Measurements from ENCODE around the gene ZNF79.

ZNF79 gene

GRCh38 chr9:127490535-127491230 lies 66.5 kb downstream of the ZNF79 start:
- H3K27me3 ChIP-seq (ENCODE audit: control insufficient read depth in 3 of 3, insufficient read depth in 3 of 3, low read depth in 1 of 3, low read length in 3 of 3) = no peaks in the 10 kb centered on the region
- no peak for DNase-seq (ENCODE audit: low spot score)
- H2BK5ac ChIP-seq (ENCODE audit: low read length) = no peak overlapping the region
- H2BK15ac ChIP-seq (ENCODE audit: low read length) = no peak overlapping the region
- WGBS, 2 donors (ENCODE audit: extremely low coverage in 2 of 2, insufficient read length in 2 of 2, insufficient replicate concordance in 1 of 2) = no CpG with 5 or more reads among the region's 9 CpGs
- H3K4ac ChIP-seq (ENCODE audit: low read length) = no peak overlapping the region
- H2AFZ ChIP-seq (ENCODE audit: low read length) = no peak overlapping the region
- no peak overlapping the region for H4K8ac ChIP-seq (ENCODE audit: low read depth, low read length)
- no peak overlapping the region for H2AK5ac ChIP-seq (ENCODE audit: low read depth, low read length)
- H3K18ac ChIP-seq (ENCODE audit: low read length) = no peak overlapping the region
- H3K4me3 ChIP-seq (ENCODE audit: low read length in 2 of 2) = no peak overlapping the region
- H3K27ac ChIP-seq (replicated peaks; ENCODE audit: low read length) = no peak overlapping the region
- no peak overlapping the region for H2BK120ac ChIP-seq (ENCODE audit: low read depth, low read length)
- no peak overlapping the region for H3K14ac ChIP-seq (ENCODE audit: low read length)
- peaks cover 7 to 25% of the 10 kb centered on the region in 2 donors for H3K36me3 ChIP-seq (replicated peaks in 1 of 2; ENCODE audit: control insufficient read depth in 2 of 2, insufficient read depth in 2 of 2, low read length in 2 of 2)
- H3K23ac ChIP-seq (ENCODE audit: low read depth, low read length, poor library complexity) = no peak overlapping the region
- no peak overlapping the region for H4K91ac ChIP-seq (ENCODE audit: low read depth, low read length, poor library complexity)
- no peak overlapping the region for H2BK12ac ChIP-seq (ENCODE audit: low read length)
- no peaks in the 10 kb centered on the region for H3K79me1 ChIP-seq (ENCODE audit: low read depth, low read length)
- H3K4me1 ChIP-seq (ENCODE audit: control insufficient read depth in 2 of 2, insufficient read depth in 1 of 2, low read depth in 1 of 2, low read length in 2 of 2) = peaks cover 5 to 7% of the 10 kb centered on the region in 2 donors
- H3K9me3 ChIP-seq (replicated peaks in 1 of 2; ENCODE audit: control insufficient read depth in 2 of 2, insufficient read depth in 1 of 2, low read depth in 1 of 2, low read length in 2 of 2) = no peaks in the 10 kb centered on the region
- H3K4me2 ChIP-seq (ENCODE audit: insufficient read depth, low read length, poor library complexity, severe bottlenecking) = no peak overlapping the region
- H3K9ac ChIP-seq (ENCODE audit: low read depth, low read length, poor library complexity) = no peak overlapping the region

- no peaks in the 10 kb centered on the region for H3K27me3 ChIP-seq (ENCODE audit: control insufficient read depth in 3 of 3, insufficient read depth in 3 of 3, low read depth in 1 of 3, low read length in 3 of 3)
- no peak overlapping the region for H4K91ac ChIP-seq (ENCODE audit: low read depth, low read length, poor library complexity)
- H3K14ac ChIP-seq (ENCODE audit: low read length) = peak overlapping the region; percentile 41
- DNase-seq (ENCODE audit: low spot score) = no peak
- H3K79me1 ChIP-seq (ENCODE audit: low read depth, low read length) = no peaks in the 10 kb centered on the region
- H3K4me2 ChIP-seq (ENCODE audit: insufficient read depth, low read length, poor library complexity, severe bottlenecking) = no peak overlapping the region
- H2AFZ ChIP-seq (ENCODE audit: low read length) = no peak overlapping the region
- peak overlapping the region; percentile 51 for H3K9ac ChIP-seq (ENCODE audit: low read depth, low read length, poor library complexity)
- H2AK5ac ChIP-seq (ENCODE audit: low read depth, low read length) = peak overlapping the region; percentile 32
- peaks cover 13 to 27% of the 10 kb centered on the region in 2 donors for H3K36me3 ChIP-seq (replicated peaks in 1 of 2; ENCODE audit: control insufficient read depth in 2 of 2, insufficient read depth in 2 of 2, low read length in 2 of 2)
- no peak overlapping the region for H3K4ac ChIP-seq (ENCODE audit: low read length)
- no peak overlapping the region for H4K8ac ChIP-seq (ENCODE audit: low read depth, low read length)
- H3K4me3 ChIP-seq (ENCODE audit: low read length in 2 of 2) = no peak overlapping the region
- H3K9me3 ChIP-seq (replicated peaks in 1 of 2; ENCODE audit: control insufficient read depth in 2 of 2, insufficient read depth in 1 of 2, low read depth in 1 of 2, low read length in 2 of 2) = peaks cover 0 to 2% of the 10 kb centered on the region in 2 donors
- no peak overlapping the region for H2BK12ac ChIP-seq (ENCODE audit: low read length)
- no peak overlapping the region for H2BK5ac ChIP-seq (ENCODE audit: low read length)
- H3K18ac ChIP-seq (ENCODE audit: low read length) = no peak overlapping the region
- H3K27ac ChIP-seq (replicated peaks; ENCODE audit: low read length) = no peak overlapping the region
- no peak overlapping the region for H2BK15ac ChIP-seq (ENCODE audit: low read length)
- no peak overlapping the region for H2BK120ac ChIP-seq (ENCODE audit: low read depth, low read length)
- no CpG with 5 or more reads among the region's 10 CpGs for WGBS, 2 donors (ENCODE audit: extremely low coverage in 2 of 2, insufficient read length in 2 of 2, insufficient replicate concordance in 1 of 2)
- H3K23ac ChIP-seq (ENCODE audit: low read depth, low read length, poor library complexity) = no peak overlapping the region
- peaks cover 5 to 7% of the 10 kb centered on the region in 2 donors for H3K4me1 ChIP-seq (ENCODE audit: control insufficient read depth in 2 of 2, insufficient read depth in 1 of 2, low read depth in 1 of 2, low read length in 2 of 2)
These were observed 67.3 kb downstream of the ZNF79 start for GRCh38 chr9:127491516-127491915.

- Histone ChIP-seq H3K4me2 (ENCODE audit: insufficient read depth, low read length, poor library complexity, severe bottlenecking) (no peak overlapping the region), H3K4me1 (ENCODE audit: control insufficient read depth in 2 of 2, insufficient read depth in 1 of 2, low read depth in 1 of 2, low read length in 2 of 2) (peaks cover 5 to 7% of the 10 kb centered on the region in 2 donors), H3K18ac (ENCODE audit: low read length) (no peak overlapping the region), H3K36me3 (replicated peaks in 1 of 2; ENCODE audit: control insufficient read depth in 2 of 2, insufficient read depth in 2 of 2, low read length in 2 of 2) (peaks cover 15 to 30% of the 10 kb centered on the region in 2 donors), H3K79me1 (ENCODE audit: low read depth, low read length) (peaks cover 2% of the 10 kb centered on the region), H3K9me3 (replicated peaks in 1 of 2; ENCODE audit: control insufficient read depth in 2 of 2, insufficient read depth in 1 of 2, low read depth in 1 of 2, low read length in 2 of 2) (peaks cover 0 to 2% of the 10 kb centered on the region in 2 donors), H2AK5ac (ENCODE audit: low read depth, low read length) (no peak overlapping the region), H3K27ac (replicated peaks; ENCODE audit: low read length) (no peak overlapping the region), H3K23ac (ENCODE audit: low read depth, low read length, poor library complexity) (peak overlapping the region; percentile 39), H2AFZ (ENCODE audit: low read length) (no peak overlapping the region), H4K8ac (ENCODE audit: low read depth, low read length) (no peak overlapping the region), H2BK120ac (ENCODE audit: low read depth, low read length) (no peak overlapping the region), H2BK15ac (ENCODE audit: low read length) (no peak overlapping the region), H3K14ac (ENCODE audit: low read length) (no peak overlapping the region), H2BK12ac (ENCODE audit: low read length) (no peak overlapping the region), H3K4ac (ENCODE audit: low read length) (no peak overlapping the region), H4K91ac (ENCODE audit: low read depth, low read length, poor library complexity) (peak overlapping the region; percentile 8), H3K4me3 (ENCODE audit: low read length in 2 of 2) (no peak overlapping the region), H3K27me3 (ENCODE audit: control insufficient read depth in 3 of 3, insufficient read depth in 3 of 3, low read depth in 1 of 3, low read length in 3 of 3) (no peaks in the 10 kb centered on the region), H3K9ac (ENCODE audit: low read depth, low read length, poor library complexity) (peak overlapping the region; percentile 51), H2BK5ac (ENCODE audit: low read length) (no peak overlapping the region)
- no CpG with 5 or more reads among the region's 14 CpGs for WGBS, 2 donors (ENCODE audit: extremely low coverage in 2 of 2, insufficient read length in 2 of 2, insufficient replicate concordance in 1 of 2)
- no peak for DNase-seq (ENCODE audit: low spot score)
These were observed 68.4 kb downstream of the ZNF79 start for GRCh38 chr9:127492616-127493015.

- peak overlapping the region in 1 of 2 donors; percentile 15 for H3K4me3 ChIP-seq (ENCODE audit: low read length in 2 of 2)
- no peak overlapping the region for H2BK5ac ChIP-seq (ENCODE audit: low read length)
- H3K23ac ChIP-seq (ENCODE audit: low read depth, low read length, poor library complexity) = no peak overlapping the region
- no peak overlapping the region for H2BK120ac ChIP-seq (ENCODE audit: low read depth, low read length)
- peak overlapping the region; percentile 50 for H3K9ac ChIP-seq (ENCODE audit: low read depth, low read length, poor library complexity)
- H3K79me1 ChIP-seq (ENCODE audit: low read depth, low read length) = peaks cover 2% of the 10 kb centered on the region
- H3K4me1 ChIP-seq (ENCODE audit: control insufficient read depth in 2 of 2, insufficient read depth in 1 of 2, low read depth in 1 of 2, low read length in 2 of 2) = peaks cover 5 to 7% of the 10 kb centered on the region in 2 donors
- H2BK15ac ChIP-seq (ENCODE audit: low read length) = peak overlapping the region; percentile 31
- no peak for DNase-seq (ENCODE audit: low spot score)
- peak overlapping the region; percentile 52 for H2AK5ac ChIP-seq (ENCODE audit: low read depth, low read length)
- H4K8ac ChIP-seq (ENCODE audit: low read depth, low read length) = no peak overlapping the region
- H3K4me2 ChIP-seq (ENCODE audit: insufficient read depth, low read length, poor library complexity, severe bottlenecking) = no peak overlapping the region
- H3K4ac ChIP-seq (ENCODE audit: low read length) = no peak overlapping the region
- H3K27ac ChIP-seq (replicated peaks; ENCODE audit: low read length) = no peak overlapping the region
- WGBS, 2 donors (ENCODE audit: extremely low coverage in 2 of 2, insufficient read length in 2 of 2, insufficient replicate concordance in 1 of 2) = no CpG with 5 or more reads among the region's 22 CpGs
- no peak overlapping the region for H2AFZ ChIP-seq (ENCODE audit: low read length)
- peaks cover 15 to 33% of the 10 kb centered on the region in 2 donors for H3K36me3 ChIP-seq (replicated peaks in 1 of 2; ENCODE audit: control insufficient read depth in 2 of 2, insufficient read depth in 2 of 2, low read length in 2 of 2)
- no peak overlapping the region for H4K91ac ChIP-seq (ENCODE audit: low read depth, low read length, poor library complexity)
- H3K27me3 ChIP-seq (ENCODE audit: control insufficient read depth in 3 of 3, insufficient read depth in 3 of 3, low read depth in 1 of 3, low read length in 3 of 3) = no peaks in the 10 kb centered on the region
- peak overlapping the region; percentile 60 for H3K18ac ChIP-seq (ENCODE audit: low read length)
- H3K14ac ChIP-seq (ENCODE audit: low read length) = peak overlapping the region; percentile 75
- H2BK12ac ChIP-seq (ENCODE audit: low read length) = no peak overlapping the region
- peaks cover 0 to 2% of the 10 kb centered on the region in 2 donors for H3K9me3 ChIP-seq (replicated peaks in 1 of 2; ENCODE audit: control insufficient read depth in 2 of 2, insufficient read depth in 1 of 2, low read depth in 1 of 2, low read length in 2 of 2)
These were observed 69.6 kb downstream of the ZNF79 start for GRCh38 chr9:127493592-127494303.

Data from neuronal stem cell (in vitro differentiated cells).